HFF-Myc (cell line): ENCODE measurements around the gene FMNL1.

ENCODE experiments used
- DNase-seq: peaks from one replicate; pipeline ENCODE4 v3.0.0-alpha.2; 2011; ENCODE audit warnings: low read depth; ENCODE audit errors: extremely low read depth
- H3K4me3 ChIP-seq: replicated peaks from 2 replicates; pipeline ENCODE4 v1.5.1; 2011; ENCODE audit warnings: low read depth, mild to moderate bottlenecking, control low read depth, low read length
- CTCF ChIP-seq: IDR thresholded peaks from 2 replicates; pipeline ENCODE4 v1.5.1; 2012; ENCODE audit warnings: mild to moderate bottlenecking, low read depth, low read length, control low read depth; ENCODE audit errors: missing control alignments

Gene FMNL1

GRCh38 chr17:45230787-45231480 is 9.2 kb downstream of the FMNL1 start:
- no peak for TF ChIP-seq CTCF
- no peak overlapping the region for H3K4me3 ChIP-seq
- no peak for DNase-seq

- no peak for DNase-seq
- TF ChIP-seq CTCF = peak; percentile 44
- H3K4me3 ChIP-seq = no peak overlapping the region
Observed at GRCh38 chr17:45231481-45232116, 9.9 kb downstream of the FMNL1 start.

DNA sequence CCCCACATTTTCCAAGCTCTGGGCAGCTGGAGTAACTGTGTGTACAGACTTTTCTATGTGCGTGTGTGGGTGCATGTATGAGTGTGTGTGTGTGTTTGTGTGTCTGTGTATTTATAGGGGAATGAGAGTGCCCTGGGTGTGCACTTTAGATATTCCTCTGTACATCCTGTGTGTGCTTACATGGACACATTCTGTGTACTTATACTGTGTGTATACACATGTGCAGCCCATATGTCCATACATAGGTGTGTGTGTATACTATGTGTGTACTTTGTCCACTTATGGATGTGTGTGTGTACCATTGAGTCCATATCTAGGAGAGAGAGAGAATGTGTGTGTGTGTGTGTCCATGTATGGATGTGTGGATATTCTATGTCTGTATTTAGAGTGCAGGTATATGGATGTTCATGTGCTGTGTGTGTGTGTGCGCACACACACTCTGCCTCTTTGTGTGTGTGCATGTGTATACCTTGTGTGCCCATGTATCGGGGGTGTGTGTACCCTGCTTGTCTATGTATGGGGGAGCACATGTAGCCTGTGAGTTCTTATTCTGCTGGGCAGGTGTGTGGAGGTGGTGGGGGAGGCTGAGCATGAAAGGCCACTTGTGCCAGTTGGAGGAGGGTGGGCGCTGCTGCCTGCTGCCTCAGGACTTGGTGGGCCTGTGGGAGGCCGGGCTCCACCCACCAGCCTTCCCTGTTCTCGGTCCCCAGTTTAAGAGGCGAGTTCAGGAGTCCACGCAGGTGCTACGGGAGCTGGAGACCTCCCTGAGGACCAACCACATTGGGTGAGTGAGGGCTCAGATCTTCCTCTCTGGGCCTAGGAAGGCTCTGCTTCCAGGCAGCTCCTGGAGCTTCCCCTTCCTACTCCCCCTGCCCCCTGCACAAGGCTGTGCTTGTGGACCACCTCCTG is 11.1 kb downstream of the FMNL1 start:
- DNase-seq = no peak
- TF ChIP-seq CTCF = no peak
- no peak overlapping the region for H3K4me3 ChIP-seq

DNA sequence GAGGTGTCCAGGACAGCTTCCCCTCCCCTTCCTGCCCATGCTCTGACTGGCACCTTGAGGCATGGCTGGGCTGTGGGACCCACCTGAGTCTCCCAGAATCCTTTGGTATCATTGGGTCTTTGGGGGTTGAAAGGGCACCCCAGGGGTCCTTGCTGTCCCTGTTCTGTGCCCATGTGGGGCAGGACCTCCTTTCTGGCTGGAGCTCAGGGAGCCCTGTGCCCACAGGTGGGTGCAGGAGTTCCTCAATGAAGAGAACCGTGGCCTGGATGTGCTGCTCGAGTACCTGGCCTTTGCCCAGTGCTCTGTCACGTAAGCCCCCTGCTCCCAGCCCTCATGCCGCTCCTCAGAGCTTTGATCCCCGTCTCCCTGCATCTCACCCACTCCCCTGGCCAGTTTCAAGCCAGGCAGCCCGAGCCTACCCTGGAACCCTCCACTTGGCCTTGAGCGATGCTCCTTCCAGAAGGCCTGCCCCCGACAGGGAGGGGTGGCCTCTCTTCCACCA is 11.8 kb downstream of the FMNL1 start:
- H3K4me3 ChIP-seq = no peak overlapping the region
- TF ChIP-seq CTCF = no peak
- no peak for DNase-seq

GRCh38 chr17:45234641-45235415 is 13.1 kb downstream of the FMNL1 start:
- no peak overlapping the region for H3K4me3 ChIP-seq
- no peak for DNase-seq
- TF ChIP-seq CTCF = peak; percentile 44
